Measurements from ENCODE around the gene CYP2F1.
"Not testable (repeated sequence)": the region's sequence is repeated elsewhere in the genome, so short reads cannot be mapped to it uniquely, and the experiment has no call there.

GRCh38 chr19:41120929-41121911 lies 7.0 kb downstream of the CYP2F1 start:
- not testable (repeated sequence) for TF ChIP-seq CTCF, POLR2A (IDR thresholded peaks at IDR 0.05)
